ENCODE results near the gene AR. TPM values are rescaled to one million over a fixed set of nuclear protein-coding genes. Genes with fewer than 3 reads are reported as not detected.

AR gene
- total RNA-seq, 1 donor from 2014 or later = under 0.01 TPM

DNA sequence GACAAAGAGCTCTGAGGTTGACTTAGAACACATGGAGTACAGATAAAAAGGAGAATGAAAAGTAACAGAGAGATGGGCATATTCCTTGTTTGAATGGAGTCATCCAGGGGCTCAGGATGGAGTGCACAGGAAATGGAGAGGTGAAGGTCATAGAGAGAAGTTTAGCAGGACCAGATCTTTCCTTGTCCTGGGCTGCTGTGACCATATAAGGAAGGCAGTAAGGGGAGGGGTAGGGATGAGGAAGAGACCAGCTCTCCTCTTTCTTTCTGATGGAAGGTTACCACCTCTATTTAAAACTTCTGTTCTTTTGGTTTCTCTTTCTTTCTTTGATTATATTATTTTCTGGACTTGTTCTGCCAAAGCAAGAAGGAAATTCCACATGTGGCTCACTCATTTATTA lies 27.0 kb downstream of the AR start:
- no peak for FAIRE-seq
- H3K4me3 ChIP-seq (ENCODE audit: low read depth, low read length) = no peak overlapping the region
- TF ChIP-seq, protein P1, sequence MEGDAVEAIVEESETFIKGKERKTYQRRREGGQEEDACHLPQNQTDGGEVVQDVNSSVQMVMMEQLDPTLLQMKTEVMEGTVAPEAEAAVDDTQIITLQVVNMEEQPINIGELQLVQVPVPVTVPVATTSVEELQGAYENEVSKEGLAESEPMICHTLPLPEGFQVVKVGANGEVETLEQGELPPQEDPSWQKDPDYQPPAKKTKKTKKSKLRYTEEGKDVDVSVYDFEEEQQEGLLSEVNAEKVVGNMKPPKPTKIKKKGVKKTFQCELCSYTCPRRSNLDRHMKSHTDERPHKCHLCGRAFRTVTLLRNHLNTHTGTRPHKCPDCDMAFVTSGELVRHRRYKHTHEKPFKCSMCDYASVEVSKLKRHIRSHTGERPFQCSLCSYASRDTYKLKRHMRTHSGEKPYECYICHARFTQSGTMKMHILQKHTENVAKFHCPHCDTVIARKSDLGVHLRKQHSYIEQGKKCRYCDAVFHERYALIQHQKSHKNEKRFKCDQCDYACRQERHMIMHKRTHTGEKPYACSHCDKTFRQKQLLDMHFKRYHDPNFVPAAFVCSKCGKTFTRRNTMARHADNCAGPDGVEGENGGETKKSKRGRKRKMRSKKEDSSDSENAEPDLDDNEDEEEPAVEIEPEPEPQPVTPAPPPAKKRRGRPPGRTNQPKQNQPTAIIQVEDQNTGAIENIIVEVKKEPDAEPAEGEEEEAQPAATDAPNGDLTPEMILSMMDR (IDR thresholded peaks at IDR 0.05; ENCODE audit: insufficient read depth, low read length, severe bottlenecking) = no peak
- H3K27me3 ChIP-seq (ENCODE audit: control insufficient read depth, insufficient read depth, low read length) = no peaks in the 10 kb centered on the region
- DNase-seq (ENCODE audit: low read depth) = no peak
- H3K36me3 ChIP-seq (ENCODE audit: control insufficient read depth, insufficient read depth, low read length) = no peaks in the 10 kb centered on the region

DNA sequence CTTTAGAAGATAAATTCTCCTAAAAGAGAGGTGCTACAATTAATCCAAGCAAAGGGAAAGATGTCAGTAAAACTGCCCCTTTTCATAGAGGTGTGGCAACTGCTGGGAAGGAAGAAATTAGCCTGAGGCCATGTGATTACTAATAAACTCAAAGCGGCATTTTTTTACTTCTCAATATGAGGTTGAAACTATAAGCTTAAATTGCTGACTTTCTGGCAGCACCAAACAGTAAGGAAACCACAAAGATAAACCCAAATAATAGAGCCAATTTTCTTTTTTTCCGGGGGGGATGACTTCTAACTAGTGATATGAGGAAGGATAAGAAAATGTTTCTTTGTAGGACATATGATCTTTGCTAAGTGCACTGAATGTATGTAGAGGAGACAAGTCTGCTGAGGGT lies 30.9 kb downstream of the AR start:
- DNase-seq (ENCODE audit: low read depth) (peak; percentile 52), FAIRE-seq (no peak)
- no peaks in the 10 kb centered on the region for H3K27me3 ChIP-seq (ENCODE audit: control insufficient read depth, insufficient read depth, low read length)
- TF ChIP-seq, protein P1 (IDR thresholded peaks at IDR 0.05; ENCODE audit: insufficient read depth, low read length, severe bottlenecking) = no peak
- no peak overlapping the region for H3K4me3 ChIP-seq (ENCODE audit: low read depth, low read length)
- H3K36me3 ChIP-seq (ENCODE audit: control insufficient read depth, insufficient read depth, low read length) = no peaks in the 10 kb centered on the region

DNA sequence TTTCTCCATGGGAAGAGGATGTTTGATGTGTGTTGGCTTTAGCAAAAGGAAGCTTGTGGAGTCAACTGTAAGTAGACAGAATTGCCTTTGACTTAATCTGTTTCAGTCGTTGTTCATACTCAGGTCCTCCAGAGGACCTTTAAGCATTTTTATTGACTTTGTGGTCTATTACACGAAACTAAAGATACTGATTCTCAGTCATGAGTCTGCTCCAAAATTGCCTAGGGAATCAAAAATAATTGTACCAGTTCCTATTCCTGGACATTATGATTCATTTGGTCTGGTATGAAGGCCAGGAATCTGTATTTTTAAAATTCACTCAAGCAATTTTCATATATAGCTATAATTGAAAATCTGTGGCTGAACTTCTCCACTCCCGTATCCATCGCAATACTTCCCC lies 38.6 kb downstream of the AR start:
- DNase-seq (ENCODE audit: low read depth) (no peak), FAIRE-seq (no peak)
- no peaks in the 10 kb centered on the region for H3K36me3 ChIP-seq (ENCODE audit: control insufficient read depth, insufficient read depth, low read length)
- H3K4me3 ChIP-seq (ENCODE audit: low read depth, low read length) = no peak overlapping the region
- TF ChIP-seq, protein P1 (IDR thresholded peaks at IDR 0.05; ENCODE audit: insufficient read depth, low read length, severe bottlenecking) = no peak
- no peaks in the 10 kb centered on the region for H3K27me3 ChIP-seq (ENCODE audit: control insufficient read depth, insufficient read depth, low read length)

DNA sequence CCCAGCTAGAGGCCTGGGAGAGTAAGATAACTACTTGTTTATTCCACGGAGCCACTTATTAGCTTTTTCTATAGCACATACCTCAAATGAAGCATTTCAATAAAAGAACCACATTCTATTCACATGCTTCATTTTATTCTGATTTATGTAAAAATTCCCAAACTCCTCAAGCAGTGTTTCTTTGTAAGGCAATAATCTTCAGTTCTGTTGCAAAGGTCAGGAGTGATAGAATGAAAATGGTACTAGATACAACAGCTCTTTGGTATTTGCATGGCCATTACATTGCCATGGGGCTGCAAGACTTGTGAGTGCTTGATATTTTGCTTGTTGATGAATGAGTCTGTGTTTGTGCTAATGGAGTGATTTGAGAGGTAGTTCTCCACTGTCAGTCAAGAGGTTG lies 39.4 kb downstream of the AR start:
- H3K36me3 ChIP-seq (ENCODE audit: control insufficient read depth, insufficient read depth, low read length) = no peaks in the 10 kb centered on the region
- TF ChIP-seq, protein P1 (IDR thresholded peaks at IDR 0.05; ENCODE audit: insufficient read depth, low read length, severe bottlenecking) = no peak
- DNase-seq (ENCODE audit: low read depth) (no peak), FAIRE-seq (no peak)
- H3K27me3 ChIP-seq (ENCODE audit: control insufficient read depth, insufficient read depth, low read length) = no peaks in the 10 kb centered on the region
- H3K4me3 ChIP-seq (ENCODE audit: low read depth, low read length) = no peak overlapping the region

DNA sequence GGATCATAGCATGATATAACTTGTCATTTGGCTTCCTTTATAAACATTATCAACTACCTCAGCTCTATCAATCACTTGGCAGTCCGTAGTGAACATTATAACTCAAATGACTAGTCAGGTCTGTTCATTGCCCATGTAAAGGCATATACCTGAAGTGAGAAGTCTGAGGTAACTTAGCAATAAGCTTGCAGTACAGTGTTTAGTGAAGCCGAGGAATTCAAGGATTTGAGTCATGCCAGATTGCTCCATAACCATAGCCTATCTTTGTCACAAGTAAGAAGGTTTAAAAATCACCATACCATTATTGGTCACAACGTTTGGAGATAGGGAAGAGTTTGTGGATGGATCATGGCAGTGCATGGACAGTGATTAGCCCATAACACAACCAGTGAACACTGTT lies 41.6 kb downstream of the AR start:
- TF ChIP-seq, protein P1 (IDR thresholded peaks at IDR 0.05; ENCODE audit: insufficient read depth, low read length, severe bottlenecking) = no peak
- Histone ChIP-seq H3K36me3 (ENCODE audit: control insufficient read depth, insufficient read depth, low read length) (no peaks in the 10 kb centered on the region), H3K27me3 (ENCODE audit: control insufficient read depth, insufficient read depth, low read length) (no peaks in the 10 kb centered on the region), H3K4me3 (ENCODE audit: low read depth, low read length) (no peak overlapping the region)
- FAIRE-seq (no peak), DNase-seq (ENCODE audit: low read depth) (peak; percentile 77)

DNA sequence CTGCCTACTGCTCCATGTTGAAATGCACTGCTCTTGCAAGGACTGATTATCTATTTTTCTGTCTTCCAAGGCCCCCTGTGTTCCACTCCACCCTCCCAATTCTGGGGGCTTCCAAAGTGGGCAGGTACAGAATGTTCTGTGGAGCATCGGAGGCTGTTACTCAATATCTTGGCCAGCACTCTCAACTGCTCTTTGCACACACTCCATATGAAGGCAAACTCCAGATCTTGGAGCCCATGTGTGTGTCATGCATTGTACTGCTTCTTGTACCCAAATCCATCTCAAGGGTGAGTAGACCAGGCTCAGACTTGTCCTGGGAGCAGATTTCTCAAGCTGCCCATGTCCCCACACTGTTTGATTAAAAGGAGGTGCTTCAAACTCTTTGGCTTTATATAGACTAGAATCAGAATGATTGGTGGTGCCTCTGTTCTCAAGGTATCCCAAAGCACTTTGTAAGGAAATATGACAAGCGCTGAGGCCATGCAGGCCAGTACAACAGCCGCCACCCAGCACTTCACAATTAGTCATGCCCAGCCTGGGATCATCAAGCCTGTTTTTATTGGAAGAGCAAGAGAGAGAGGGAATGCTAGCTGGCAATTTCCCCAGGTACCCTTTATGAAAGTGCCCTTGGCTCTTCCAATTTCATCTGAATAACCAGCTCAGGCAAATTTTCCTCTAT lies 44.3 kb downstream of the AR start:
- no peak for FAIRE-seq
- TF ChIP-seq, protein P1 (IDR thresholded peaks at IDR 0.05; ENCODE audit: insufficient read depth, low read length, severe bottlenecking) = no peak

More for the DNA sequence above, 44.3 kb downstream of the AR start:
- Histone ChIP-seq H3K36me3 (ENCODE audit: control insufficient read depth, insufficient read depth, low read length) (no peaks in the 10 kb centered on the region), H3K4me3 (ENCODE audit: low read depth, low read length) (no peak overlapping the region), H3K27me3 (ENCODE audit: control insufficient read depth, insufficient read depth, low read length) (no peaks in the 10 kb centered on the region)
- peak; percentile 51 for DNase-seq (ENCODE audit: low read depth)
